CD4-positive, alpha-beta T cell treated with Interleukin-1 beta for 1 hour (primary cell): Measurements from ENCODE around the gene CHIT1.

ENCODE experiments used
- DNase-seq, 2 donors: peaks; one replicate each; pipeline ENCODE4 v3.0.0-alpha.2; 2020 to 2022

CHIT1 gene

GRCh38 chr1:203215573-203215972, 13.9 kb downstream of the CHIT1 start:
- no peak for DNase-seq

GRCh38 chr1:203214871-203215270, 14.6 kb downstream of the CHIT1 start:
- peak in 1 of 2 donors; percentile 26 for DNase-seq

- no peak for DNase-seq
Measured at GRCh38 chr1:203213126-203213525, 16.3 kb downstream of the CHIT1 start.

GRCh38 chr1:203211812-203212211, 17.7 kb downstream of the CHIT1 start:
- DNase-seq: no peak

- DNase-seq: no peak
Measured at GRCh38 chr1:203210988-203211387, 18.5 kb downstream of the CHIT1 start.

- no peak for DNase-seq
Measured at GRCh38 chr1:203210350-203210749, 19.1 kb downstream of the CHIT1 start.

- DNase-seq: no peak
Measured at GRCh38 chr1:203208181-203208580, 21.3 kb downstream of the CHIT1 start.

GRCh38 chr1:203207751-203208150, 21.7 kb downstream of the CHIT1 start:
- DNase-seq: no peak

GRCh38 chr1:203206129-203206687, 23.3 kb downstream of the CHIT1 start:
- DNase-seq: no peak

GRCh38 chr1:203204756-203205155, 24.7 kb downstream of the CHIT1 start:
- DNase-seq: no peak

- no peak for DNase-seq
Measured at GRCh38 chr1:203202431-203203245, 26.8 kb downstream of the CHIT1 start.

GRCh38 chr1:203201516-203202205, 27.8 kb downstream of the CHIT1 start:
- no peak for DNase-seq

- no peak for DNase-seq
Measured at GRCh38 chr1:203200916-203201315, 28.6 kb downstream of the CHIT1 start.

GRCh38 chr1:203199816-203200571, 29.5 kb downstream of the CHIT1 start:
- no peak for DNase-seq

- no peak for DNase-seq
Measured at GRCh38 chr1:203199481-203199815, 30.0 kb downstream of the CHIT1 start.

GRCh38 chr1:203199002-203199401, 30.5 kb downstream of the CHIT1 start:
- no peak for DNase-seq

GRCh38 chr1:203197625-203198024, 31.8 kb downstream of the CHIT1 start:
- no peak for DNase-seq

- DNase-seq: no peak
Measured at GRCh38 chr1:203196371-203196770, 33.1 kb downstream of the CHIT1 start.

GRCh38 chr1:203190949-203191348, 38.5 kb downstream of the CHIT1 start:
- DNase-seq: no peak

- DNase-seq: no peak
Measured at GRCh38 chr1:203189951-203190352, 39.5 kb downstream of the CHIT1 start.

GRCh38 chr1:203188686-203189232, 40.7 kb downstream of the CHIT1 start:
- no peak for DNase-seq

- no peak for DNase-seq
Measured at GRCh38 chr1:203187689-203188264, 41.7 kb downstream of the CHIT1 start.

- no peak for DNase-seq
Measured at GRCh38 chr1:203187304-203187685, 42.2 kb downstream of the CHIT1 start.
